ENCODE data around the gene LSM11.

The LSM11 gene

DNA sequence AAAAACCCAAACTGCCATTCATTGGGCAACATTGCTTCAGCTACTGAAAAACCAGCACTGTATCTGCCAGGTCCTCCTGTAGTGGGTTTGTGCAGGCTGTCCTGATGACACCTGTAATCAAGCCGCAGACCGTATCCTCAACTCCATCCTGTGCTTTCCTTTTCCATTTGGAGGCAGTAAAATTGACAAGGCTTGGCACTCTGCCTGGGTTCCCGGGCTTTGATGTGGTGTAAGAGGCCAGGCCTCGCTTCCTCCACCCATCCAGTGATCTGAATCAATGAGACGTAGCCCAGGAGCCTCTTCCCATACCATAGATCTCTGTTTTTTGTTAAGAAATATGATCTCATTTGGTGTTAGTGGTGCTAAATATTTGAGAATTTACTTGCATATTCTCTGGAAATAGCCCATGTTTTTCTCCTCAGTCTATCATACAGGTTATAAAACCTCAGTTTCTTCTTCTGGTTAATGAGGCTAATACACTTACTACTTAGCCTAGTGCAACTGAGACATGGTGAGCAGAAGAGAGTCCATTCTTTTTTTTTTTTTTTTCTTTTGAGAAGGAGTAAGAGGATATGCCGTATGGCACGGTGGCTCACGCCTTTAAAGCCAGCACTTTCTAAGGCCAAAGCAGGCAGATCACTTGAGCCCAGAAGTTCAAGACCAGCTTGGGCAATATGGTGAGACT is 34.8 kb downstream of the LSM11 start:
- DNase-seq = peak; percentile 24

- DNase-seq = no peak
These were observed 35.7 kb downstream of the LSM11 start for GRCh38 chr5:157779221-157779620.

DNA sequence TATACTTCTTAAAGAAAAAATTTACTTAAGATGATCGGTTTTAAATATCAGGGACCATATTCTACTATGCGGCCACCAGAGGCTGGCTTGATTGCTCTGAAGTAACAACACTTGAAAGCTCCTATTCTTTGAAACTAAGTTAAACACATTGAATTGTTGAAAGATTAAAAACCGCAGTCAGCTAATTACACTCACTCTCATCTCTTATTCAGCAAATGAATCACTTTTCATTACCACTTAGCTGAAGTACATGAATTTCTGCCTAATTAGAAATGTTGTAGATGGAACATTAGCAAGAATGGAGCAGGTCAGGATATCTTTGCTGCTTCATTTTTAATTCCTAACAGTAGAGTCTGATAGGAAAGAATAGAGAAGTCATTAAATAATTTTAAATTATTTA is 42.3 kb downstream of the LSM11 start:
- no peak for DNase-seq

- no peak for DNase-seq
These were observed 49.8 kb downstream of the LSM11 start for GRCh38 chr5:157793301-157793700.

DNA sequence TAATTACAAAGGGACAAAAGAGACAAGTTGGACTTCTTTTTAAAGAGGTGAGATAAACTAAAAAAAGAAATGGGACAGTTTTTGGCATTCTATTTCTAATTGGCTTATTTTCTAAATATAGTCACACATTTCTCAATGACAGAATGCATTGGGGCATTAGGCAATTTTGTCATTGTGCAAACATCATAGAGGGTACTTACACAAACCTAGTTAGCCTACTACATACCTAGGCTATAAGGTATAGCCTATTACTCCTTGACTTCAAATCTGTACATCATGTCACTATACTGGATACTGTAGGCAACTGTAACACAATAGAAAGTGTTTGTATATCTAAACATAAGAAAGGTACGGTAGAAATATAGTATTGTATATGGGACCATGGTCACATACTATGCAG is 56.1 kb downstream of the LSM11 start:
- DNase-seq = no peak

DNA sequence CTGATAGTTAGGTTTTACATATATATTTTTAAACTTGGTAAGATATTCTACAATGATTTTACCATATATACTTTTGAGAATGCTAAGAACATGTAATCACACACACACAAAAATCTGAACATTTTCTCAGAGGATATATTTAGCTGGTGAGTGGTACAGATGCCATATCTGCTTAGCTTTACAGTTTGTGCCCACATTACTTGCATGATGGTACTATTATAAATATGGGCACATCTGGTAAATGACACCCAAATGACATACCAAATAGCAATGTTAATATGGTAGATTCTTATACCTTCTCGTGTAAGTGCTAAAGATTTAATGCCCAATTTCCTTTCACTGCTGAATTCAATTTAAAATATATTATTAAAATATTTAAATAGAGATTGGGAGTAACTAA is 56.6 kb downstream of the LSM11 start:
- no peak for DNase-seq

DNA sequence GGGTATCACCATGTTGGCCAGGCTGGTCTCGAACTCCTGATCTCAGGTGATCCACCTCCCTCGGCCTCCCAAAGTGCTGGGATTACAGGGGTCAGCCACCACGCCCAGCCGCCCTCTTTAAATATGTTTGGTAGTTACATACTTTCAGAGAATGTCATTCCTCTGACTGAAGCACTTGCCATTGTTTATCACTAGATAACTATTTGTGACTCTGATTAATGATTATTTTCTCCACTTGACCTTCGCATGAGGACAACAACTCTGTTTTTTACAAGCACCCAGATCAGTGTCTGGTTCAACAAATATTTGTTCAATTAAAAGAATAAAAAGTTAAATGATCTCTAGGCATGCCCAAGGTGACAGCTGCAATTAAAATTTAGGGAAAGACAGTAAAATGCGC is 59.2 kb downstream of the LSM11 start:
- DNase-seq = no peak

- no peak for DNase-seq
These were observed 64.5 kb downstream of the LSM11 start for GRCh38 chr5:157808043-157808442.
